ENCODE results near the gene ZNF789.

- TF ChIP-seq, protein P1, sequence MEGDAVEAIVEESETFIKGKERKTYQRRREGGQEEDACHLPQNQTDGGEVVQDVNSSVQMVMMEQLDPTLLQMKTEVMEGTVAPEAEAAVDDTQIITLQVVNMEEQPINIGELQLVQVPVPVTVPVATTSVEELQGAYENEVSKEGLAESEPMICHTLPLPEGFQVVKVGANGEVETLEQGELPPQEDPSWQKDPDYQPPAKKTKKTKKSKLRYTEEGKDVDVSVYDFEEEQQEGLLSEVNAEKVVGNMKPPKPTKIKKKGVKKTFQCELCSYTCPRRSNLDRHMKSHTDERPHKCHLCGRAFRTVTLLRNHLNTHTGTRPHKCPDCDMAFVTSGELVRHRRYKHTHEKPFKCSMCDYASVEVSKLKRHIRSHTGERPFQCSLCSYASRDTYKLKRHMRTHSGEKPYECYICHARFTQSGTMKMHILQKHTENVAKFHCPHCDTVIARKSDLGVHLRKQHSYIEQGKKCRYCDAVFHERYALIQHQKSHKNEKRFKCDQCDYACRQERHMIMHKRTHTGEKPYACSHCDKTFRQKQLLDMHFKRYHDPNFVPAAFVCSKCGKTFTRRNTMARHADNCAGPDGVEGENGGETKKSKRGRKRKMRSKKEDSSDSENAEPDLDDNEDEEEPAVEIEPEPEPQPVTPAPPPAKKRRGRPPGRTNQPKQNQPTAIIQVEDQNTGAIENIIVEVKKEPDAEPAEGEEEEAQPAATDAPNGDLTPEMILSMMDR (conservative IDR thresholded peaks at IDR 0.05 in 1 of 2, IDR thresholded peaks at IDR 0.05 in 1 of 2; ENCODE audit: extremely low read depth in 1 of 2, insufficient read depth in 1 of 2, low read depth in 1 of 2, low read length in 2 of 2): no peak
- TF ChIP-seq EZH2 (IDR thresholded peaks at IDR 0.05; ENCODE audit: borderline replicate concordance, low read length): no peak
Measured at GRCh38 chr7:99460651-99461050, 12.0 kb upstream of the ZNF789 start.

Data from mammary epithelial cell (primary cell).